ENCODE data around the gene LIPK.

- TF ChIP-seq TAF7 (tag; IDR thresholded peaks at IDR 0.05) = no peak
- no peak for TF ChIP-seq POLR2AphosphoS5 (IDR thresholded peaks at IDR 0.05; ENCODE audit: control insufficient read depth, insufficient read depth, low read depth, low read length)
- no peak for TF ChIP-seq GTF2F1 (IDR thresholded peaks at IDR 0.05; ENCODE audit: low read depth, low read length)
- no peak for TF ChIP-seq EP300 (IDR thresholded peaks at IDR 0.05; ENCODE audit: low read length)
Measured at GRCh38 chr10:88781206-88781605, 75.2 kb downstream of the LIPK start.

Measured in K562 (cell line).